ENCODE measurements around the gene JARID2.
A peak's percentile ranks its signal among the peaks of the same experiment; 100 is the strongest.

JARID2 gene

DNA sequence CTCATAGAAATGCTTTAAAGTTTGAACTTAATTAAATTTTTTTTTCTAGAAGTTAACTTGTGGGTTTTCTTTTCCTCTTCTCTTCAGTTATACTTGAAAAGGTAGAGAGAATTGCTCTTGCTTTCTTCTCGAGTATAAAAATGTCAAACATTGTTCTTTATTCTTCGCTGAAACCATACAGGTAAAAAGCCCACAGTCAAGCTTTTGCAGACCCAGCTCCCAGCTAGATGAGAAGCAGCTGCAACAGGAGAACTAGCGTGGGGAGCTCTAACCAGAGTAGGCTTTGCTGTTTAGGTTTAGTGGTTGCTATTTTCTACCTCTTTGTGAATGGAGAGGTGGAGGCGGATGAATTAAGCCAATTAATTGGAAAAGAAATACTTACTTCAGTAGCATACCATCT lies 102.7 kb downstream of the JARID2 start:
- 80% methylated on average over 1 of the region's 4 CpGs for WGBS (ENCODE audit: insufficient coverage)
- peaks cover 35 to 75% (median 57%) of the 10 kb centered on the region in 4 experiments for H3K4me1 ChIP-seq (ENCODE audit: control extremely low read depth in 1 of 4, control insufficient read depth in 4 of 4, insufficient read depth in 4 of 4, low read length in 3 of 4)
- no peaks in the 10 kb centered on the region for H3K9me3 ChIP-seq (ENCODE audit: control extremely low read depth in 1 of 5, control insufficient read depth in 4 of 5, insufficient read depth in 2 of 5, low read depth in 1 of 5, low read length in 4 of 5)
- ChIA-PET POLR2A (interaction anchor here (0.5 kb wide), 1 partner anchor 95 kb away, joined by 3 read pairs; no protein-coding TSS in a partner anchor), CTCF (interaction anchor here (1.0 to 2.4 kb wide), 10 partner anchors 8 to 82 kb away, joined by 3 to 8 read pairs (median 4); no protein-coding TSS in a partner anchor)
- no peak overlapping the region for H3K27ac ChIP-seq (ENCODE audit: insufficient read depth in 1 of 2, low read depth in 1 of 2, low read length in 2 of 2, poor library complexity in 1 of 2, severe bottlenecking in 2 of 2)
- H3K36me3 ChIP-seq (ENCODE audit: control insufficient read depth in 4 of 4, insufficient read depth in 4 of 4, low read length in 3 of 4) = peaks cover 0 to 9% (median 2%) of the 10 kb centered on the region in 4 experiments
- H3K4me3 ChIP-seq (ENCODE audit: control insufficient read depth in 1 of 7, extremely low read depth in 1 of 7, insufficient read depth in 4 of 7, low read depth in 2 of 7, low read length in 6 of 7) = no peak overlapping the region
- no peak for DNase-seq
- no peaks in the 10 kb centered on the region for H3K27me3 ChIP-seq (replicated peaks in 2 of 5; ENCODE audit: control insufficient read depth in 4 of 5, insufficient read depth in 5 of 5, low read length in 4 of 5)

- Histone ChIP-seq H3K4me1 (ENCODE audit: control extremely low read depth in 1 of 4, control insufficient read depth in 4 of 4, insufficient read depth in 4 of 4, low read length in 3 of 4) (peaks cover 31 to 74% (median 56%) of the 10 kb centered on the region in 4 experiments), H3K9me3 (ENCODE audit: control extremely low read depth in 1 of 5, control insufficient read depth in 4 of 5, insufficient read depth in 2 of 5, low read depth in 1 of 5, low read length in 4 of 5) (no peaks in the 10 kb centered on the region)
- CTCF ChIA-PET = interaction anchor here (1.1 to 2.4 kb wide), 9 partner anchors 9 to 81 kb away, joined by 3 to 8 read pairs (median 4); no protein-coding TSS in a partner anchor
Observed at GRCh38 chr6:15349379-15349778, 103.5 kb downstream of the JARID2 start.

DNA sequence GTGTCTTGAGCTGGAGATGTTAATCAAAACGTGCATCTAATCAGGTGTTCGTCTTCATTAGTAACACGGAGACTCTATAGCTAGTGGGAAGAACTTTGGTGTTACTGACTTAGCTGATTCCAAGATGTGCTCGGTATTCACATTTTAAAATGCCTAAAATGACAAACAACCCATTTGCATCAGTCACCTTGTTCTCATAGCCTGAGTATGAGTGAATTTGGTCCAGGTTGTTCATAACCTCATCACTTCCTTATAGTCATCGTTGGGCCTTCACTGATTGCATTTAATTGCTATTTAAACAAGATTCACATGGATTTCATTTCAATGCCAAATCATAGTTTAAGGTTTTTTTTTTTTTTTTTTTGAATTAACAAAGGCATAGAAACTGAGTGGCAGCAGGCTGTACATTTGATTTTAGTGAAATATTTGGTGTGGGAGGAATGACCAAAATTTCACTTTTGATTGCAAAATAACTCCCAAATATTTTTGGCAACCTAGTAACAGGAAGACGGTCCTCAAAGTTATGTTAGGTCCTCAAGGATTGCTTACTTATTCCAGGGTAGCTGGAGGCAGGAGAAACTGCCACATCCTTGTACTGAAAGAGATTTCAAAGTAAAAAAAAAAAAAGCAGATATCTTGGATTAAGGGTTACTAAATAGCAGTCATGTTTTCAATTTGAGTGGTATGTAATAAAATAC lies 104.7 kb downstream of the JARID2 start:
- peaks cover 0 to 9% (median 2%) of the 10 kb centered on the region in 4 experiments for H3K36me3 ChIP-seq (ENCODE audit: control insufficient read depth in 4 of 4, insufficient read depth in 4 of 4, low read length in 3 of 4)
- WGBS (ENCODE audit: insufficient coverage) = 93% methylated on average over 3 of the region's 6 CpGs
- H3K9me3 ChIP-seq (ENCODE audit: control extremely low read depth in 1 of 5, control insufficient read depth in 4 of 5, insufficient read depth in 2 of 5, low read depth in 1 of 5, low read length in 4 of 5) = no peaks in the 10 kb centered on the region
- ChIA-PET CTCF (interaction anchor here (0.7 to 2.4 kb wide), 5 partner anchors 8 to 43 kb away, joined by 3 to 8 read pairs (median 4); no protein-coding TSS in a partner anchor), POLR2A (no interaction called here)
- H3K27ac ChIP-seq (ENCODE audit: insufficient read depth in 1 of 2, low read depth in 1 of 2, low read length in 2 of 2, poor library complexity in 1 of 2, severe bottlenecking in 2 of 2) = no peak overlapping the region
- H3K4me1 ChIP-seq (ENCODE audit: control extremely low read depth in 1 of 4, control insufficient read depth in 4 of 4, insufficient read depth in 4 of 4, low read length in 3 of 4) = peaks cover 36 to 72% (median 53%) of the 10 kb centered on the region in 4 experiments
- no peak for DNase-seq
- H3K27me3 ChIP-seq (replicated peaks in 2 of 5; ENCODE audit: control insufficient read depth in 4 of 5, insufficient read depth in 5 of 5, low read length in 4 of 5) = no peaks in the 10 kb centered on the region
- H3K4me3 ChIP-seq (ENCODE audit: control insufficient read depth in 1 of 7, extremely low read depth in 1 of 7, insufficient read depth in 4 of 7, low read depth in 2 of 7, low read length in 6 of 7) = no peak overlapping the region

More at GRCh38 chr6:15349379-15349778, 103.5 kb downstream of the JARID2 start:
- POLR2A ChIA-PET = interaction anchor here (0.7 kb wide), 1 partner anchor 61 kb away, joined by 3 read pairs; no protein-coding TSS in a partner anchor
- no peaks in the 10 kb centered on the region for H3K27me3 ChIP-seq (replicated peaks in 2 of 5; ENCODE audit: control insufficient read depth in 4 of 5, insufficient read depth in 5 of 5, low read length in 4 of 5)
- 88% methylated on average over 5 of the region's 5 CpGs for WGBS (ENCODE audit: insufficient coverage)
- H3K4me3 ChIP-seq (ENCODE audit: control insufficient read depth in 1 of 7, extremely low read depth in 1 of 7, insufficient read depth in 4 of 7, low read depth in 2 of 7, low read length in 6 of 7) = no peak overlapping the region
- no peak overlapping the region for H3K27ac ChIP-seq (ENCODE audit: insufficient read depth in 1 of 2, low read depth in 1 of 2, low read length in 2 of 2, poor library complexity in 1 of 2, severe bottlenecking in 2 of 2)
- DNase-seq = no peak
- H3K36me3 ChIP-seq (ENCODE audit: control insufficient read depth in 4 of 4, insufficient read depth in 4 of 4, low read length in 3 of 4) = peaks cover 0 to 9% (median 2%) of the 10 kb centered on the region in 4 experiments

- no peaks in the 10 kb centered on the region for H3K27me3 ChIP-seq (replicated peaks in 2 of 5; ENCODE audit: control insufficient read depth in 4 of 5, insufficient read depth in 5 of 5, low read length in 4 of 5)
- ChIA-PET CTCF (interaction anchor here (1.0 to 1.1 kb wide), 2 partner anchors 34 to 92 kb away, joined by 3 to 4 read pairs; no protein-coding TSS in a partner anchor), POLR2A (interaction anchor here (0.6 kb wide), 1 partner anchor 86 kb away, joined by 3 read pairs; no protein-coding TSS in a partner anchor)
- H3K4me1 ChIP-seq (ENCODE audit: control extremely low read depth in 1 of 4, control insufficient read depth in 4 of 4, insufficient read depth in 4 of 4, low read length in 3 of 4) = peaks cover 36 to 72% (median 54%) of the 10 kb centered on the region in 4 experiments
- no peak overlapping the region for H3K27ac ChIP-seq (ENCODE audit: insufficient read depth in 1 of 2, low read depth in 1 of 2, low read length in 2 of 2, poor library complexity in 1 of 2, severe bottlenecking in 2 of 2)
- WGBS (ENCODE audit: insufficient coverage) = no CpG with 5 or more reads among the region's 3 CpGs
- DNase-seq = no peak
- H3K36me3 ChIP-seq (ENCODE audit: control insufficient read depth in 4 of 4, insufficient read depth in 4 of 4, low read length in 3 of 4) = peaks cover 0 to 9% (median 2%) of the 10 kb centered on the region in 4 experiments
- H3K4me3 ChIP-seq (ENCODE audit: control insufficient read depth in 1 of 7, extremely low read depth in 1 of 7, insufficient read depth in 4 of 7, low read depth in 2 of 7, low read length in 6 of 7) = no peak overlapping the region
- no peaks in the 10 kb centered on the region for H3K9me3 ChIP-seq (ENCODE audit: control extremely low read depth in 1 of 5, control insufficient read depth in 4 of 5, insufficient read depth in 2 of 5, low read depth in 1 of 5, low read length in 4 of 5)
Observed at GRCh38 chr6:15351631-15352030, 105.8 kb downstream of the JARID2 start.

- Histone ChIP-seq H3K27me3 (replicated peaks in 2 of 5; ENCODE audit: control insufficient read depth in 4 of 5, insufficient read depth in 5 of 5, low read length in 4 of 5) (no peaks in the 10 kb centered on the region), H3K27ac (ENCODE audit: insufficient read depth in 1 of 2, low read depth in 1 of 2, low read length in 2 of 2, poor library complexity in 1 of 2, severe bottlenecking in 2 of 2) (no peak overlapping the region), H3K9me3 (ENCODE audit: control extremely low read depth in 1 of 5, control insufficient read depth in 4 of 5, insufficient read depth in 2 of 5, low read depth in 1 of 5, low read length in 4 of 5) (no peaks in the 10 kb centered on the region), H3K4me3 (ENCODE audit: control insufficient read depth in 1 of 7, extremely low read depth in 1 of 7, insufficient read depth in 4 of 7, low read depth in 2 of 7, low read length in 6 of 7) (peak overlapping the region in 1 of 7 experiments; percentile 21), H3K4me1 (ENCODE audit: control extremely low read depth in 1 of 4, control insufficient read depth in 4 of 4, insufficient read depth in 4 of 4, low read length in 3 of 4) (peaks cover 31 to 72% (median 57%) of the 10 kb centered on the region in 4 experiments), H3K36me3 (ENCODE audit: control insufficient read depth in 4 of 4, insufficient read depth in 4 of 4, low read length in 3 of 4) (peaks cover 0 to 9% (median 2%) of the 10 kb centered on the region in 4 experiments)
- WGBS (ENCODE audit: insufficient coverage) = 0% methylated on average over 1 of the region's 4 CpGs
- DNase-seq = peak in 2 of 3 donors; percentile 75 to 77
- ChIA-PET POLR2A (interaction anchor here (0.6 kb wide), 1 partner anchor 87 kb away, joined by 3 read pairs; no protein-coding TSS in a partner anchor), CTCF (interaction anchor here (1.0 to 1.5 kb wide), 2 partner anchors 30 to 91 kb away, joined by 3 to 4 read pairs; no protein-coding TSS in a partner anchor)
Observed at GRCh38 chr6:15352220-15352619, 106.4 kb downstream of the JARID2 start.

DNA sequence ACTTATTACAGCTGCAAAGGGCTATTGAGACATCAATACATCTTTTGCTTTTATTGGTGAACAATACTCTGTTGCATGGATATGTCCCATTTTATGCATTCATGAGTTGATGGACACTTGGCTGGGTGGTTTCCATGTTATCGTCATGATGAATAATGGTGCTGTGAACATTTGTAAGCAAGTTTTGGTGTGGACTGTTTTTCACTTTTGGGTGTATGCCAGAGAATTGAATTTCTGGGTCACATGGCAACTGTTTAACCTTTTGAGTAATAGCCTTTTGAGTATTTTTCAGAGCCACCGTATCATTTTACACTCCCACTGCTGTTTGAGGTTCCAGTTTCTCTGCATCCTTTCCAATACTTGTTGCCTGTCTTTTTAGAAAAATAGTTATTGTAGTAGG lies 107.0 kb downstream of the JARID2 start:
- Histone ChIP-seq H3K27me3 (replicated peaks in 2 of 5; ENCODE audit: control insufficient read depth in 4 of 5, insufficient read depth in 5 of 5, low read length in 4 of 5) (no peaks in the 10 kb centered on the region), H3K36me3 (ENCODE audit: control insufficient read depth in 4 of 4, insufficient read depth in 4 of 4, low read length in 3 of 4) (peaks cover 0 to 9% (median 2%) of the 10 kb centered on the region in 4 experiments), H3K4me3 (ENCODE audit: control insufficient read depth in 1 of 7, extremely low read depth in 1 of 7, insufficient read depth in 4 of 7, low read depth in 2 of 7, low read length in 6 of 7) (no peak overlapping the region), H3K9me3 (ENCODE audit: control extremely low read depth in 1 of 5, control insufficient read depth in 4 of 5, insufficient read depth in 2 of 5, low read depth in 1 of 5, low read length in 4 of 5) (no peaks in the 10 kb centered on the region), H3K4me1 (ENCODE audit: control extremely low read depth in 1 of 4, control insufficient read depth in 4 of 4, insufficient read depth in 4 of 4, low read length in 3 of 4) (peaks cover 25 to 74% (median 58%) of the 10 kb centered on the region in 4 experiments), H3K27ac (ENCODE audit: insufficient read depth in 1 of 2, low read depth in 1 of 2, low read length in 2 of 2, poor library complexity in 1 of 2, severe bottlenecking in 2 of 2) (no peak overlapping the region)
- WGBS (ENCODE audit: insufficient coverage) = 100% methylated on average over 1 of the region's 2 CpGs
- no peak for DNase-seq
- ChIA-PET POLR2A (no interaction called here), CTCF (interaction anchor here (1.5 kb wide), 1 partner anchor 30 kb away, joined by 4 read pairs; no protein-coding TSS in a partner anchor)

DNA sequence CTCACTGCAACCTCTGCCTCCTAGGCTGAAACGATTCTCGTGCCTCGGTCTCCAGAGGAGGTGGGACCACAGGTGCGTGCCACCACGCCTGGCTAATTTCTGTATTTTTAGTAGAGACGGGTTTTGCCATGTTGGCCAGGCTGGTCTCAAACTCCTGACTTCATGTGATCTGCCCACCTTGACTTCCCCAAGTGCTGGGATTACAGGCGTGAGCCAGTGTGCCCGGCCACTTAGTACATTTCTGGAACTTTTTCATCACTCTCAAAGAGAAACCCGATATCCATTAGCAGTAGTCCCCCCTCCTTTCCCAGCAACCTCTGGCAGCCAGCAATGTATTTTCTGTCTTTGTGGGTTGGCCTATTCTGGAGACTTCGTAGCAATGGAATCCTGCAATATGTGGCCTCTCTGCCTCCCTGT lies 109.8 kb downstream of the JARID2 start:
- H3K4me1 ChIP-seq (ENCODE audit: control extremely low read depth in 1 of 4, control insufficient read depth in 4 of 4, insufficient read depth in 4 of 4, low read length in 3 of 4) = peaks cover 26 to 87% (median 68%) of the 10 kb centered on the region in 4 experiments
- no peak for DNase-seq
- H3K27ac ChIP-seq (ENCODE audit: insufficient read depth in 1 of 2, low read depth in 1 of 2, low read length in 2 of 2, poor library complexity in 1 of 2, severe bottlenecking in 2 of 2) = no peak overlapping the region
- no peaks in the 10 kb centered on the region for H3K9me3 ChIP-seq (ENCODE audit: control extremely low read depth in 1 of 5, control insufficient read depth in 4 of 5, insufficient read depth in 2 of 5, low read depth in 1 of 5, low read length in 4 of 5)
- H3K4me3 ChIP-seq (ENCODE audit: control insufficient read depth in 1 of 7, extremely low read depth in 1 of 7, insufficient read depth in 4 of 7, low read depth in 2 of 7, low read length in 6 of 7) = peak overlapping the region in 4 of 7 experiments; percentile 11 to 41 (median 24)
- H3K36me3 ChIP-seq (ENCODE audit: control insufficient read depth in 4 of 4, insufficient read depth in 4 of 4, low read length in 3 of 4) = no peaks in the 10 kb centered on the region
- H3K27me3 ChIP-seq (replicated peaks in 2 of 5; ENCODE audit: control insufficient read depth in 4 of 5, insufficient read depth in 5 of 5, low read length in 4 of 5) = no peaks in the 10 kb centered on the region
- ChIA-PET POLR2A (no interaction called here), CTCF (no interaction called here)
- WGBS (ENCODE audit: insufficient coverage) = 89% methylated on average over 9 of the region's 10 CpGs

Data from common myeloid progenitor, CD34-positive (primary cell).